Mesodermal cell (in vitro differentiated cells): ENCODE measurements around the gene DTD2.

Source experiments
- H3K27ac ChIP-seq: 2 replicates; pipeline ENCODE4 v1.7.0; 2013; ENCODE audit warnings: mild to moderate bottlenecking, low read depth, low read length, moderate library complexity; ENCODE audit not compliant: severe bottlenecking
- H3K36me3 ChIP-seq: 2 replicates; pipeline ENCODE4 v1.7.1; 2013; ENCODE audit warnings: mild to moderate bottlenecking, low read length, moderate library complexity; ENCODE audit not compliant: control insufficient read depth, insufficient read depth
- H3K4me1 ChIP-seq: one replicate; pipeline ENCODE4 v1.7.1; 2013; ENCODE audit warnings: mild to moderate bottlenecking, low read length; ENCODE audit not compliant: insufficient read depth, control insufficient read depth, poor library complexity, severe bottlenecking
- H3K4me3 ChIP-seq: 2 replicates; pipeline ENCODE4 v1.7.0; 2013; ENCODE audit warnings: low read length, control low read depth, mild to moderate bottlenecking; ENCODE audit not compliant: insufficient read depth, poor library complexity, severe bottlenecking; ENCODE audit errors: extremely low read depth
- H3K9me3 ChIP-seq: 2 replicates; pipeline ENCODE4 v1.7.1; 2013; ENCODE audit warnings: mild to moderate bottlenecking, low read length, moderate library complexity; ENCODE audit not compliant: control insufficient read depth
- WGBS, 2 experiments: methylation state at CpG; one replicate each; pipeline ENCODE4 v1.1.5; 2013; ENCODE audit warnings: missing lambda C conversion rate in 2 of 2; ENCODE audit not compliant: insufficient coverage in 2 of 2; 5-methylcytosine and 5-hydroxymethylcytosine counted together

The DTD2 gene

DNA sequence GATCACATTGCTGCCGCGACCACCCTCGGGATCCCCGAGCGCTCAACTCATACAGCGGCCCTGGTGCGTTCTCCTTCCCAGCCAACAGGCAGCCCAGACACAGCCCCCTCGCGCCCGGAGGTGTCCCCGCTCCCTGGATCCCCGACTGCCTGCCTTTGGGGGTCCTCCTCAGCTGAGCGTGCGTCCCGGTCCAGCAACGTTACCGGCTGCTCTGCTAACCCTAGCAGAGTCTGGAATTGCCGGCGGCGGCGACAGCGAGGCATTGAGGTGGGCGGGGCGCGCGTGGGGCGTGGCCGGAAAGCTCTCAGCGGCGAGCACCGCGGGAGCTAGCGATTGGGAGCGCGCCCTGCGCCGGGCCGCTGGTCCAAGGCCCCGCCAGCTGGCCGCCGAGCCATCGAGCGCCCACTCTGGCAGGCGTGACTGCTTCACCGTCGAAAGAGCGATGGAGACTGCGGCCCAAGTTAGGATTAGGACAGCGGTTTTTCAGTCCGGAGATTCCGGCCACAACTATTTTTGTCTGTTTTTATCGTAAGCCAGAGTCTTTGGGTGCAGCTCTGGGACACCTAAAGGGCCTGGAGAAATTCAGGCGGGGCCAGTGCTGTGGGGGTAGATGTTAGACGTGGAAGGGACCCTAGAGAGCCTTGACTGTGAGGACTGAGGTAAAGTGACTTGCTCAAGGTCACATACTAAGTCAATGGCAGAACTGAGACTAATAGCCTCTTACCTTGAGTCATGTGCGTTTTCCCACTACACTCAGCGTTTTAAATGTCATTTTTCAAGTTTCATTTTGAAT, 36.8 kb downstream of the DTD2 start, which contains the start of gene HEATR5A:
HEATR5A (minus strand) TSS at position 232 of the 793 bp plus-strand sequence. CDS start 17,575 bp downstream, outside the sequence.
- peak within 1 kb of the TSS; percentile 85 for H3K27ac ChIP-seq
- 1 to 4% methylated on average over 51 to 54 of the region's 56 CpGs for WGBS, 2 experiments
- no peaks in the 10 kb centered on the region for H3K4me1 ChIP-seq
- H3K4me3 ChIP-seq: peak within 1 kb of the TSS; percentile 88
- no peaks in the 10 kb centered on the region for H3K9me3 ChIP-seq
- H3K36me3 ChIP-seq: no peaks in the 10 kb centered on the region

GRCh38 chr14:31419967-31420318, 37.4 kb downstream of the DTD2 start:
- 0 to 1% methylated on average over 27 to 32 of the region's 33 CpGs for WGBS, 2 experiments
- H3K4me1 ChIP-seq: no peaks in the 10 kb centered on the region
- H3K27ac ChIP-seq: peak overlapping the region; percentile 85
- no peaks in the 10 kb centered on the region for H3K36me3 ChIP-seq
- peak overlapping the region; percentile 88 for H3K4me3 ChIP-seq
- no peaks in the 10 kb centered on the region for H3K9me3 ChIP-seq

DNA sequence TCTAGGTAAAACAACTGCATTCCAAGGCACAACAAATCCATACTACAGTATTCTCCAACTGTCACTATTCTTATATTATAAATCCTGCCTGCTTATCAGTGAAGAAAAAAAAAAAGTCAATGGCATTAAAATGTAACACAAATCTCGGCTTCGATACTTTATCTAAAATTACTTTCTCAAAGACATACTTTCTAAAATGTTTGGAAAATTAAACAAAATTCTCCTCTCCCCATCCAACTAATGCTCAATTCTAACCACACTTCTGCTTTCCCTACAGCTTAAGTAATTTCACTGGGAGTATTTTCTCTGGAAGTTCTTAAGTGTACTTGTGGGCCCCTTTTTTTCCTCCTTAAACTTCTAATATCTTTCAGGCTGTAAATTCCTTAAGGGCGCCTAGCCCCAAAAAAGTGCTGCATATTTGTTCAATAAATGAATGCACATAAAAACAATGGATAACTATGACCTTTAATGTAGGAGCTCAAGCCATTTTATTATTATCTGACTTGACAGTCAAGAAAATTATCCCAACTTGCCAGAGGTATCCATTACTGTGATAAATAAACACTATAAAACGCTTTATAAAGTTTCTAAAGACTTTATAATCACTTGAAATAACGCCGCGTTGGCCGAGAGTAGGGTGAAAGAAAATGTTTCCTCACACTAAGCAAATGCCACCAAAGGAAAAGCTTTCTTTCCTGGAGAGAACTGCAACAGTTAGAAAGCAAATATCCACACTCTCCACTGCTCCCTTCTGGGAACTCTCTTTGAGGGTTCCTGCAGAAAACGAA, 37.9 kb downstream of the DTD2 start:
- peaks cover 4% of the 10 kb centered on the region for H3K4me1 ChIP-seq
- WGBS, 2 experiments: 0 to 61% methylated on average over 1 to 3 of the region's 9 CpGs
- peak overlapping the region; percentile 88 for H3K4me3 ChIP-seq
- H3K27ac ChIP-seq: peak overlapping the region; percentile 85
- no peaks in the 10 kb centered on the region for H3K9me3 ChIP-seq
- H3K36me3 ChIP-seq: no peaks in the 10 kb centered on the region

GRCh38 chr14:31418440-31418839, 38.9 kb downstream of the DTD2 start:
- Histone ChIP-seq H3K4me3 (no peak overlapping the region), H3K27ac (no peak overlapping the region)

DNA sequence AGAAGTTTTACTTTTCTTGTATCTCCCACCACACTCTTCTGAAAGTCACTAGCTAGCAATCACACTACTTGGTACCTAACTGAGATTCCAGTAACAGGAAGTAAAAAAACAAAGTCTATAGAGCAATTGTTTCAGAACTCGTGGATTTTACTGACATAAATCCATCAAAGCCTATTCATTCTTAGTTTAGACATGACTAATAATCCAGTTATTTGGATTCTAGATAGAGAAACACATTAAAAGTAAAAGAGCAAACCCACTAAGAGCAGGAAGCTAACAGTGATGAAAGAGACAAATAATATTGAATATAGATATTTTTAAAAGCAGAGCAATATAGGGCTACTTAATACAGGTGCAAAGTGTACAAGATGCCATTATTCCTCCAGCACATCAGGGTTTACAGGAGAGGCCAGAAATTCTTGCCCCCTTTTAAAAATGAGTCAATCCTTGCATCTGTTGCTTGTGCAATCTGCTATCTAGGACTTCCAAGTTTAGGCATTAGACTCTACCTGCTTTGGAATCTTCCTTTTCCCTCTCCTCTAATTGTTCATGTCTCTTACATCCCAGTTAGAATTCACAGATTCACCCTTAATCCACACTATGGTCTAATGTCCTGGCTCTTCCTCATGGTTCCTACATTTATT, 43.0 kb downstream of the DTD2 start:
- Histone ChIP-seq H3K4me1 (peaks cover 12% of the 10 kb centered on the region), H3K27ac (no peak overlapping the region), H3K9me3 (no peaks in the 10 kb centered on the region), H3K4me3 (no peak overlapping the region), H3K36me3 (no peaks in the 10 kb centered on the region)
- no CpG with 5 or more reads among the region's 1 CpG for WGBS, 2 experiments

More at GRCh38 chr14:31418440-31418839, 38.9 kb downstream of the DTD2 start:
- Histone ChIP-seq H3K4me1 (peaks cover 7% of the 10 kb centered on the region), H3K9me3 (no peaks in the 10 kb centered on the region), H3K36me3 (no peaks in the 10 kb centered on the region)
- WGBS, 2 experiments: no CpG with 5 or more reads among the region's 1 CpG

- H3K36me3 ChIP-seq: no peaks in the 10 kb centered on the region
- no peak overlapping the region for H3K27ac ChIP-seq
- H3K4me1 ChIP-seq: peaks cover 12% of the 10 kb centered on the region
- H3K4me3 ChIP-seq: no peak overlapping the region
- WGBS, 2 experiments: 80 to 100% methylated on average over 1 of the region's 2 CpGs
- no peaks in the 10 kb centered on the region for H3K9me3 ChIP-seq
Observed at GRCh38 chr14:31411218-31411727, 46.0 kb downstream of the DTD2 start.

- 100% methylated on average over 2 of the region's 3 CpGs for WGBS, 2 experiments
- Histone ChIP-seq H3K4me1 (peaks cover 12% of the 10 kb centered on the region), H3K27ac (no peak overlapping the region), H3K36me3 (no peaks in the 10 kb centered on the region), H3K4me3 (no peak overlapping the region), H3K9me3 (no peaks in the 10 kb centered on the region)
Observed at GRCh38 chr14:31410048-31410650, 47.2 kb downstream of the DTD2 start.

GRCh38 chr14:31408421-31408820, 48.9 kb downstream of the DTD2 start:
- peaks cover 5% of the 10 kb centered on the region for H3K4me1 ChIP-seq
- H3K9me3 ChIP-seq: no peaks in the 10 kb centered on the region
- no peak overlapping the region for H3K4me3 ChIP-seq
- WGBS, 2 experiments: no CpG with 5 or more reads among the region's 1 CpG
- H3K36me3 ChIP-seq: no peaks in the 10 kb centered on the region
- no peak overlapping the region for H3K27ac ChIP-seq

DNA sequence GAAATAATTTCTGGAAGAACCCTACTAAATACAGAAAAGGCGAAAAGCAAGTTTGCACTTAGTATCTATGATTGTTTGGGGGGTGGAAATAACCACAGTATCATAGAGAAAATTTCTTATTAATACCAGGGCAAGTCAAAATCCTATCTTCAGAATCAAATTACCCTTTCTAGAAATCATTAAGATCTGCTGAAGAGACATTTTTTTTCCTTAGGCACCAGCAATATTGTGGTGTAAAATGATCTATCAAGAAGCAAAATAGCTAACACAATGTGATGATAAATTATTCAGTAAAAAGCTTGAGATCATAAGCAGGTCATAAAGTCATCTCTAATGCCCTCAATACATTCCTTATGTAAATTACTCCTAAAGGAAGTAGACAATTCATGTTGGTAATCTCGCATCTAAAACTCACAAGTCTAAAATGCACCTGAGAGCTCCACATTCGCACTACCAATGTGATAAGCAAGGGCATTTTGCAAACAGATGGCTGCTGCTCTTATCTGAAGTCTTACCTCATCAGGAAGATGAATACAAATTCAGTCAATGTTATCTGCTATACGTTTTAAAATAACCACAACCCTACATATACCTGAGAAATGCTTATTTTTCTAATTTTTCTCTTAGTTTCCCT, 51.6 kb downstream of the DTD2 start:
- peaks cover 3% of the 10 kb centered on the region for H3K36me3 ChIP-seq
- 100% methylated on average over 2 of the region's 4 CpGs for WGBS, 2 experiments
- H3K4me1 ChIP-seq: no peaks in the 10 kb centered on the region
- H3K4me3 ChIP-seq: no peak overlapping the region
- H3K9me3 ChIP-seq: no peaks in the 10 kb centered on the region
- H3K27ac ChIP-seq: no peak overlapping the region

GRCh38 chr14:31405106-31405505, 52.2 kb downstream of the DTD2 start:
- Histone ChIP-seq H3K4me3 (no peak overlapping the region), H3K36me3 (peaks cover 9% of the 10 kb centered on the region), H3K27ac (no peak overlapping the region), H3K4me1 (no peaks in the 10 kb centered on the region), H3K9me3 (no peaks in the 10 kb centered on the region)
- WGBS, 2 experiments: 94 to 97% methylated on average over 6 to 7 of the region's 8 CpGs
